HepG2 (cell line): ENCODE results near the gene TPH1. TPM values are rescaled to one million over a fixed set of nuclear protein-coding genes. Genes with fewer than 3 reads are reported as not detected.
A peak's percentile ranks its signal among the peaks of the same experiment; 100 is the strongest.

Experiments used
- DRAP1 ChIP-seq: IDR thresholded peaks from 2 replicates; pipeline ENCODE4 v1.6.1; 2016; ENCODE audit warnings: missing genetic modification reagents, missing compliant biosample characterization
- FOXA1 ChIP-seq, 2 experiments: fragments of 450-650 bp in 1 of 2; sonication (generic) in 1 of 2; formaldehyde crosslinking in 1 of 2; IDR thresholded peaks; 2 replicates each; pipeline versions ENCODE4 v1.4.0 to v1.6.1; 2016 to 2020; ENCODE audit warnings: missing genetic modification reagents in 1 of 2
- FOXK1 ChIP-seq: sonication (generic); formaldehyde crosslinking; IDR thresholded peaks from 2 replicates; pipeline ENCODE4 v1.4.0; 2020; ENCODE audit warnings: low read depth, missing genetic modification reagents, borderline replicate concordance
- FOXP1 ChIP-seq, 2 experiments: fragments of 450-650 bp in 1 of 2; IDR thresholded peaks; 2 replicates each; pipeline ENCODE4 v1.6.1; 2017 to 2018; ENCODE audit warnings: antibody characterized with exemption in 1 of 2
- HNRNPL ChIP-seq: fragments of 200-400 bp; formaldehyde crosslinking; IDR thresholded peaks from 2 replicates; pipeline ENCODE4 v1.6.1; 2017; ENCODE audit warnings: mild to moderate bottlenecking, low read depth, low read length
- MIER2 ChIP-seq: IDR thresholded peaks from 2 replicates; pipeline ENCODE4 v1.6.1; 2016; ENCODE audit warnings: missing biosample characterization, missing genetic modification reagents
- NFE2L2 ChIP-seq: fragments of 150-350 bp; IDR thresholded peaks from 2 replicates; pipeline ENCODE4 v1.6.1; 2014; ENCODE audit warnings: low read length
- RCOR2 ChIP-seq: IDR thresholded peaks from 2 replicates; pipeline ENCODE4 v1.6.1; 2016; ENCODE audit warnings: missing biosample characterization, missing genetic modification reagents
- SMAD3 ChIP-seq: sonication (generic); formaldehyde crosslinking; IDR thresholded peaks from 2 replicates; pipeline ENCODE4 v1.4.0; 2020; ENCODE audit warnings: missing genetic modification reagents
- YEATS2 ChIP-seq: sonication (generic); formaldehyde crosslinking; IDR thresholded peaks from 2 replicates; pipeline ENCODE4 v1.4.0; 2020; ENCODE audit warnings: missing genetic modification reagents, borderline replicate concordance
- ZNF687 ChIP-seq: sonication (generic); formaldehyde crosslinking; IDR thresholded peaks from 2 replicates; pipeline ENCODE4 v1.5.1; 2020; ENCODE audit warnings: mild to moderate bottlenecking, missing genetic modification reagents, moderate library complexity
- polyA plus RNA-seq, 8 experiments: library from polyadenylated mRNA; depleted of rRNA in 3 of 8; stranded (reverse) in 7 of 8; unstranded in 1 of 8; fragments of >200 nt; fragmentation: Illumina TruSeq in 4 of 8; extraction: Trizol in 4 of 8; gene quantifications; 2 replicates each; pipeline versions ENCODE4 v1.2.1 to v1.2.3, GENCODE V29; 2011 to 2016; ENCODE audit warnings: low read depth in 4 of 8, missing spikeins in 1 of 8, mixed read lengths in 1 of 8; ENCODE audit not compliant: insufficient read depth in 1 of 8
- total RNA-seq, 5 experiments: library from RNA; depleted of rRNA; stranded (reverse); fragments of >200 nt; fragmentation: Illumina TruSeq; extraction: Trizol; gene quantifications; 2 replicates each; pipeline ENCODE4 v1.2.3, GENCODE V29; 2016; ENCODE audit warnings: low read depth in 1 of 5
- TF ChIP-seq, protein P1 (sequence below): sonication (generic); formaldehyde crosslinking; IDR thresholded peaks from 2 replicates; pipeline ENCODE4 v1.4.0; 2020; ENCODE audit warnings: mild to moderate bottlenecking, missing genetic modification reagents, borderline replicate concordance
- TF ChIP-seq, protein P2 (sequence below): sonication (generic); formaldehyde crosslinking; IDR thresholded peaks from 2 replicates; pipeline ENCODE4 v1.8.0; 2022; ENCODE audit warnings: missing genetic modification reagents, mild to moderate bottlenecking, moderate library complexity, borderline replicate concordance
- TF ChIP-seq, protein P3 (sequence below): IDR thresholded peaks from 2 replicates; pipeline ENCODE4 v1.6.1; 2016; ENCODE audit warnings: low read depth

Gene TPH1
- total and polyA plus RNA-seq, 2 of the 13 experiments (the other 11 are each of a cell fraction or from before 2014, with no cell fraction given): 0.26 to 0.53 TPM

DNA sequence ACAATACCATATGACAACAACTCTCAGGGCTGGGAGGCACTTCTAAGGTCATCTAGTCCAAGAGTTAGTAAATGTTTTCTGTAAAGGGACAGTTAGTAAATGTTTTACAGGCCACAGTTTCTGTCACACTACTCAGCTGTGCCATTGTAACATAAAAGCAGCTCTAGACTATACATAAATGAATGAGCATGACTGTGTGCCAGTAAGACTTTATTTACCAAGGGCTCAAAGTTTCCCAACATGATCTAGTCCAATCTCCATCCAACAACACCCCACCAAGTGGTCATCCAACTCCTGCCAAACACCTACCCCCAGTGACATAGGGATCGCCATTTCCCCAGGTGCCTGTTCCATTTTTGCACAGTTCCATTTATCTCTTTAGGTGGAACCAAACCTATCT, 45.3 kb downstream of the TPH1 start (continued):
- TF ChIP-seq FOXA1 (IDR thresholded peaks at IDR 0.05) (peak; percentile 64), FOXA1 (CRISPR knock-in tag; IDR thresholded peaks at IDR 0.05) (peak; percentile 89), ZNF687 (CRISPR knock-in tag) (no peak), SMAD3 (peak; percentile 39; the same call in 1 of the 2 replicates), FOXK1 (peak; percentile 66; the same call in 1 of the 2 replicates), YEATS2 (CRISPR knock-in tag) (peak; percentile 27; the same call in 1 of the 2 replicates), HNRNPL (no peak), FOXP1 (IDR thresholded peaks at IDR 0.05) (0 out of 2 replicates have a peak, but pooled peaks have one; percentile 34), FOXP1 (CRISPR knock-in tag; IDR thresholded peaks at IDR 0.05) (peak; percentile 80), RCOR2 (CRISPR knock-in tag) (peak; percentile 38; the same call in 1 of the 2 replicates), NFE2L2 (no peak), DRAP1 (CRISPR knock-in tag) (0 out of 2 replicates have a peak, but pooled peaks have one; percentile 56), MIER2 (peak; percentile 68; the same call in 1 of the 2 replicates)
- TF ChIP-seq, protein P1, sequence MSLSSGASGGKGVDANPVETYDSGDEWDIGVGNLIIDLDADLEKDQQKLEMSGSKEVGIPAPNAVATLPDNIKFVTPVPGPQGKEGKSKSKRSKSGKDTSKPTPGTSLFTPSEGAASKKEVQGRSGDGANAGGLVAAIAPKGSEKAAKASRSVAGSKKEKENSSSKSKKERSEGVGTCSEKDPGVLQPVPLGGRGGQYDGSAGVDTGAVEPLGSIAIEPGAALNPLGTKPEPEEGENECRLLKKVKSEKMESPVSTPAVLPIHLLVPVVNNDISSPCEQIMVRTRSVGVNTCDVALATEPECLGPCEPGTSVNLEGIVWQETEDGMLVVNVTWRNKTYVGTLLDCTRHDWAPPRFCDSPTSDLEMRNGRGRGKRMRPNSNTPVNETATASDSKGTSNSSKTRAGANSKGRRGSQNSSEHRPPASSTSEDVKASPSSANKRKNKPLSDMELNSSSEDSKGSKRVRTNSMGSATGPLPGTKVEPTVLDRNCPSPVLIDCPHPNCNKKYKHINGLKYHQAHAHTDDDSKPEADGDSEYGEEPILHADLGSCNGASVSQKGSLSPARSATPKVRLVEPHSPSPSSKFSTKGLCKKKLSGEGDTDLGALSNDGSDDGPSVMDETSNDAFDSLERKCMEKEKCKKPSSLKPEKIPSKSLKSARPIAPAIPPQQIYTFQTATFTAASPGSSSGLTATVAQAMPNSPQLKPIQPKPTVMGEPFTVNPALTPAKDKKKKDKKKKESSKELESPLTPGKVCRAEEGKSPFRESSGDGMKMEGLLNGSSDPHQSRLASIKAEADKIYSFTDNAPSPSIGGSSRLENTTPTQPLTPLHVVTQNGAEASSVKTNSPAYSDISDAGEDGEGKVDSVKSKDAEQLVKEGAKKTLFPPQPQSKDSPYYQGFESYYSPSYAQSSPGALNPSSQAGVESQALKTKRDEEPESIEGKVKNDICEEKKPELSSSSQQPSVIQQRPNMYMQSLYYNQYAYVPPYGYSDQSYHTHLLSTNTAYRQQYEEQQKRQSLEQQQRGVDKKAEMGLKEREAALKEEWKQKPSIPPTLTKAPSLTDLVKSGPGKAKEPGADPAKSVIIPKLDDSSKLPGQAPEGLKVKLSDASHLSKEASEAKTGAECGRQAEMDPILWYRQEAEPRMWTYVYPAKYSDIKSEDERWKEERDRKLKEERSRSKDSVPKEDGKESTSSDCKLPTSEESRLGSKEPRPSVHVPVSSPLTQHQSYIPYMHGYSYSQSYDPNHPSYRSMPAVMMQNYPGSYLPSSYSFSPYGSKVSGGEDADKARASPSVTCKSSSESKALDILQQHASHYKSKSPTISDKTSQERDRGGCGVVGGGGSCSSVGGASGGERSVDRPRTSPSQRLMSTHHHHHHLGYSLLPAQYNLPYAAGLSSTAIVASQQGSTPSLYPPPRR (CRISPR knock-in tag): peak; percentile 46; the same call in 1 of the 2 replicates
- TF ChIP-seq, protein P2, sequence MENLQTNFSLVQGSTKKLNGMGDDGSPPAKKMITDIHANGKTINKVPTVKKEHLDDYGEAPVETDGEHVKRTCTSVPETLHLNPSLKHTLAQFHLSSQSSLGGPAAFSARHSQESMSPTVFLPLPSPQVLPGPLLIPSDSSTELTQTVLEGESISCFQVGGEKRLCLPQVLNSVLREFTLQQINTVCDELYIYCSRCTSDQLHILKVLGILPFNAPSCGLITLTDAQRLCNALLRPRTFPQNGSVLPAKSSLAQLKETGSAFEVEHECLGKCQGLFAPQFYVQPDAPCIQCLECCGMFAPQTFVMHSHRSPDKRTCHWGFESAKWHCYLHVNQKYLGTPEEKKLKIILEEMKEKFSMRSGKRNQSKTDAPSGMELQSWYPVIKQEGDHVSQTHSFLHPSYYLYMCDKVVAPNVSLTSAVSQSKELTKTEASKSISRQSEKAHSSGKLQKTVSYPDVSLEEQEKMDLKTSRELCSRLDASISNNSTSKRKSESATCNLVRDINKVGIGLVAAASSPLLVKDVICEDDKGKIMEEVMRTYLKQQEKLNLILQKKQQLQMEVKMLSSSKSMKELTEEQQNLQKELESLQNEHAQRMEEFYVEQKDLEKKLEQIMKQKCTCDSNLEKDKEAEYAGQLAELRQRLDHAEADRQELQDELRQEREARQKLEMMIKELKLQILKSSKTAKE (CRISPR knock-in tag): peak; percentile 61; the same call in 1 of the 2 replicates
- TF ChIP-seq, protein P3, sequence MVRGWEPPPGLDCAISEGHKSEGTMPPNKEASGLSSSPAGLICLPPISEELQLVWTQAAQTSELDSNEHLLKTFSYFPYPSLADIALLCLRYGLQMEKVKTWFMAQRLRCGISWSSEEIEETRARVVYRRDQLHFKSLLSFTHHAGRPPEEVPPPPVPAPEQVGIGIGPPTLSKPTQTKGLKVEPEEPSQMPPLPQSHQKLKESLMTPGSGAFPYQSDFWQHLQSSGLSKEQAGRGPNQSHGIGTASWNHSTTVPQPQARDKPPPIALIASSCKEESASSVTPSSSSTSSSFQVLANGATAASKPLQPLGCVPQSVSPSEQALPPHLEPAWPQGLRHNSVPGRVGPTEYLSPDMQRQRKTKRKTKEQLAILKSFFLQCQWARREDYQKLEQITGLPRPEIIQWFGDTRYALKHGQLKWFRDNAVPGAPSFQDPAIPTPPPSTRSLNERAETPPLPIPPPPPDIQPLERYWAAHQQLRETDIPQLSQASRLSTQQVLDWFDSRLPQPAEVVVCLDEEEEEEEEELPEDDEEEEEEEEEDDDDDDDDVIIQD: peak; percentile 88
